Astrocyte (in vitro differentiated cells and primary cell): Measurements from ENCODE around the gene TSEN15. TPM values are rescaled to one million over a fixed set of nuclear protein-coding genes. Genes with fewer than 3 reads are reported as not detected.

ENCODE experiments used
- DNase-seq: peaks from one replicate; pipeline ENCODE4 v3.0.0-alpha.2; 2010; ENCODE audit warnings: low read depth
- FAIRE-seq: peaks from 2 replicates; lab custom pipeline; 2011; peaks lifted over from hg19 to GRCh38; lab: Jason Lieb, UNC
- H2AFZ ChIP-seq: 2 replicates; pipeline ENCODE4 v1.6.0; 2012; ENCODE audit warnings: low read depth, low read length, inconsistent platforms
- H3K27ac ChIP-seq: 2 replicates; pipeline ENCODE4 v1.5.1; 2011; ENCODE audit warnings: low read depth, low read length, inconsistent platforms
- H3K27me3 ChIP-seq: 2 replicates; pipeline ENCODE4 v1.6.0; 2011; ENCODE audit warnings: low read length, inconsistent platforms; ENCODE audit not compliant: insufficient read depth
- H3K36me3 ChIP-seq: 2 replicates; pipeline ENCODE4 v1.5.1; 2011; ENCODE audit warnings: low read length, inconsistent platforms; ENCODE audit not compliant: insufficient read depth
- H3K4me1 ChIP-seq: 2 replicates; pipeline ENCODE4 v1.5.1; 2011; ENCODE audit warnings: low read length, inconsistent platforms; ENCODE audit not compliant: insufficient read depth
- H3K4me2 ChIP-seq: 2 replicates; pipeline ENCODE4 v1.6.0; 2012; ENCODE audit warnings: low read length, inconsistent platforms
- H3K4me3 ChIP-seq: 2 replicates; pipeline ENCODE4 v1.5.1; 2011; ENCODE audit warnings: low read depth, mild to moderate bottlenecking, low read length, inconsistent platforms; ENCODE audit not compliant: insufficient read depth
- H3K79me2 ChIP-seq: 2 replicates; pipeline ENCODE4 v1.6.0; 2012; ENCODE audit warnings: mild to moderate bottlenecking, low read length, inconsistent platforms; ENCODE audit not compliant: insufficient read depth
- H3K9ac ChIP-seq: 2 replicates; pipeline ENCODE4 v1.6.0; 2012; ENCODE audit warnings: mild to moderate bottlenecking, low read length, inconsistent platforms
- H3K9me3 ChIP-seq: 2 replicates; pipeline ENCODE4 v1.5.1; 2012; ENCODE audit warnings: low read depth, mild to moderate bottlenecking, low read length, inconsistent platforms; ENCODE audit not compliant: insufficient read depth
- H4K20me1 ChIP-seq: 2 replicates; pipeline ENCODE4 v1.6.0; 2012; ENCODE audit warnings: low read length, inconsistent platforms; ENCODE audit not compliant: insufficient read depth
- H3K27ac Mint-ChIP-seq: one replicate; pipeline ENCODE4 v1.8.0; 2021; ENCODE audit warnings: mild to moderate bottlenecking, mixed read lengths; ENCODE audit not compliant: unreplicated experiment
- H3K27me3 Mint-ChIP-seq: one replicate; pipeline ENCODE4 v1.8.0; 2021; ENCODE audit warnings: low read depth, mixed read lengths; ENCODE audit not compliant: unreplicated experiment
- H3K36me3 Mint-ChIP-seq: one replicate; pipeline ENCODE4 v1.8.0; 2021; ENCODE audit warnings: low read depth, mixed read lengths; ENCODE audit not compliant: unreplicated experiment
- H3K4me1 Mint-ChIP-seq: one replicate; pipeline ENCODE4 v1.8.0; 2021; ENCODE audit warnings: low read depth, mixed read lengths; ENCODE audit not compliant: unreplicated experiment
- H3K4me3 Mint-ChIP-seq: one replicate; pipeline ENCODE4 v1.8.0; 2021; ENCODE audit warnings: mild to moderate bottlenecking, moderate library complexity, mixed read lengths; ENCODE audit not compliant: unreplicated experiment
- H3K9me3 Mint-ChIP-seq: one replicate; pipeline ENCODE4 v1.8.0; 2021; ENCODE audit warnings: mild to moderate bottlenecking, mixed read lengths; ENCODE audit not compliant: unreplicated experiment
- EZH2 ChIP-seq: IDR thresholded peaks from 2 replicates; pipeline ENCODE4 v1.6.1; 2012; ENCODE audit warnings: mild to moderate bottlenecking, low read length, inconsistent platforms; ENCODE audit not compliant: insufficient read depth
- total RNA-seq: library from RNA; stranded (reverse); gene quantifications from 2 replicates; pipeline ENCODE4 v1.2.1, GENCODE V29; 2021
- TF ChIP-seq, protein P1 (sequence below): IDR thresholded peaks from 2 replicates; pipeline ENCODE4 v1.5.1; 2011; ENCODE audit warnings: low read depth, mild to moderate bottlenecking, inconsistent platforms, low read length, moderate library complexity; ENCODE audit not compliant: insufficient read depth

The TSEN15 gene
- total RNA-seq, 1 donor from 2014 or later = 28.0 TPM

- no peak for DNase-seq
- H3K79me2 ChIP-seq = no peaks in the 10 kb centered on the region
- no peak for FAIRE-seq
- H3K9me3 Mint-ChIP-seq = no peaks in the 10 kb centered on the region
- no peaks in the 10 kb centered on the region for H4K20me1 ChIP-seq
- peaks cover 15% of the 10 kb centered on the region for H3K27me3 Mint-ChIP-seq
- no peaks in the 10 kb centered on the region for H3K36me3 Mint-ChIP-seq
- H3K4me2 ChIP-seq = peak overlapping the region; percentile 96
- no peak for TF ChIP-seq EZH2
- TF ChIP-seq, protein P1, sequence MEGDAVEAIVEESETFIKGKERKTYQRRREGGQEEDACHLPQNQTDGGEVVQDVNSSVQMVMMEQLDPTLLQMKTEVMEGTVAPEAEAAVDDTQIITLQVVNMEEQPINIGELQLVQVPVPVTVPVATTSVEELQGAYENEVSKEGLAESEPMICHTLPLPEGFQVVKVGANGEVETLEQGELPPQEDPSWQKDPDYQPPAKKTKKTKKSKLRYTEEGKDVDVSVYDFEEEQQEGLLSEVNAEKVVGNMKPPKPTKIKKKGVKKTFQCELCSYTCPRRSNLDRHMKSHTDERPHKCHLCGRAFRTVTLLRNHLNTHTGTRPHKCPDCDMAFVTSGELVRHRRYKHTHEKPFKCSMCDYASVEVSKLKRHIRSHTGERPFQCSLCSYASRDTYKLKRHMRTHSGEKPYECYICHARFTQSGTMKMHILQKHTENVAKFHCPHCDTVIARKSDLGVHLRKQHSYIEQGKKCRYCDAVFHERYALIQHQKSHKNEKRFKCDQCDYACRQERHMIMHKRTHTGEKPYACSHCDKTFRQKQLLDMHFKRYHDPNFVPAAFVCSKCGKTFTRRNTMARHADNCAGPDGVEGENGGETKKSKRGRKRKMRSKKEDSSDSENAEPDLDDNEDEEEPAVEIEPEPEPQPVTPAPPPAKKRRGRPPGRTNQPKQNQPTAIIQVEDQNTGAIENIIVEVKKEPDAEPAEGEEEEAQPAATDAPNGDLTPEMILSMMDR = no peak
- peak overlapping the region; percentile 93 for H2AFZ ChIP-seq
- no peak overlapping the region for H3K27ac ChIP-seq
- H3K4me3 ChIP-seq = peak overlapping the region; percentile 70
- H3K4me1 ChIP-seq = peaks cover 7% of the 10 kb centered on the region
- H3K4me1 Mint-ChIP-seq = peaks cover 16% of the 10 kb centered on the region
- H3K27ac Mint-ChIP-seq = peak overlapping the region; percentile 67
- H3K9me3 ChIP-seq = no peaks in the 10 kb centered on the region
- no peaks in the 10 kb centered on the region for H3K36me3 ChIP-seq
- H3K27me3 ChIP-seq = peaks cover 13% of the 10 kb centered on the region
- peak overlapping the region; percentile 62 for H3K9ac ChIP-seq
- peak overlapping the region; percentile 83 for H3K4me3 Mint-ChIP-seq
These were observed 15.6 kb upstream of the TSEN15 start for GRCh38 chr1:184035719-184036516.

DNA sequence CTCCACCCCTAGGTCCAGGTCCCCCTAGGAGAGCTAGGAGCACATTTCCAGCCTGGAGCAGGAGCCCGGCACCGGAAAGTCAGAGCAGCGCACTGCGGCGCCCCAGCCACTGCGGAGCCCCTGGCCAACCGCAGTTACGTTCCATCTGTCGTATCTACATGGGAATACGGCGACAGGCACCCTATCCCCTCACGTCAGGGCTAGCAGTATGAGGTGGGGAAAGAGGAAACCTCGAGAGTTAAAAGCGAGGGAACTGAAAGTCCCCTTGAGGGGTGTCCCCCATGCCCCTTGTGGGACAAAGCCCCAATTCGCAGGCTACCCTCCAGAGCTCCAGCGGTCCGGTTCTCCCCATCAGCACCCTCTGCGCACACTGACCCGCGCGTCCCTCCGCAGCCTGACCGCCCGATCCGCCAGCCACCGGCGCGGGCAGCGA is 15.0 kb upstream of the TSEN15 start:
- H3K9ac ChIP-seq = peak overlapping the region; percentile 62
- peak overlapping the region; percentile 93 for H2AFZ ChIP-seq
- H3K4me3 ChIP-seq = peak overlapping the region; percentile 70
- peaks cover 7% of the 10 kb centered on the region for H3K4me1 ChIP-seq
- no peaks in the 10 kb centered on the region for H3K9me3 ChIP-seq
- no peaks in the 10 kb centered on the region for H3K9me3 Mint-ChIP-seq
- no peak overlapping the region for H3K27ac ChIP-seq
- peaks cover 16% of the 10 kb centered on the region for H3K4me1 Mint-ChIP-seq
- no peak overlapping the region for H3K27ac Mint-ChIP-seq
- peak; percentile 14 for DNase-seq
- no peaks in the 10 kb centered on the region for H3K36me3 Mint-ChIP-seq
- H3K4me3 Mint-ChIP-seq = peak overlapping the region; percentile 83
- no peaks in the 10 kb centered on the region for H4K20me1 ChIP-seq
- TF ChIP-seq EZH2 = no peak
- TF ChIP-seq, protein P1 = no peak
- peak overlapping the region; percentile 96 for H3K4me2 ChIP-seq
- H3K27me3 ChIP-seq = peaks cover 13% of the 10 kb centered on the region
- no peak for FAIRE-seq
- no peaks in the 10 kb centered on the region for H3K79me2 ChIP-seq
- H3K27me3 Mint-ChIP-seq = peaks cover 15% of the 10 kb centered on the region
- H3K36me3 ChIP-seq = no peaks in the 10 kb centered on the region
